H9 (cell line): Measurements from ENCODE around the gene CDC16. TPM values are rescaled to one million over a fixed set of nuclear protein-coding genes. Genes with fewer than 3 reads are reported as not detected.
A peak's percentile ranks its signal among the peaks of the same experiment; 100 is the strongest.

Source experiments
- DNase-seq: peaks from one replicate; pipeline ENCODE4 v3.0.0-alpha.2; 2017
- H2AFZ ChIP-seq: one replicate; pipeline ENCODE4 v1.6.1; 2013; ENCODE audit warnings: mild to moderate bottlenecking, low read length, control low read depth, moderate library complexity
- H2AK5ac ChIP-seq: 2 replicates; pipeline ENCODE4 v1.6.1; 2013; ENCODE audit warnings: low read length, control low read depth, mixed read lengths; ENCODE audit not compliant: insufficient read length
- H2BK120ac ChIP-seq: one replicate; pipeline ENCODE4 v1.6.1; 2013; ENCODE audit warnings: low read depth, mild to moderate bottlenecking, low read length, control low read depth, inconsistent platforms; ENCODE audit not compliant: poor library complexity, severe bottlenecking
- H2BK12ac ChIP-seq: 2 replicates; pipeline ENCODE4 v1.6.1; 2013; ENCODE audit warnings: low read length, control low read depth, mixed read lengths, low read depth; ENCODE audit not compliant: insufficient read length
- H2BK15ac ChIP-seq: 2 replicates; pipeline ENCODE4 v1.6.1; 2013; ENCODE audit warnings: low read depth, low read length, control low read depth
- H2BK20ac ChIP-seq: one replicate; pipeline ENCODE4 v1.6.1; 2013; ENCODE audit warnings: low read depth, mild to moderate bottlenecking, low read length, control low read depth, inconsistent platforms; ENCODE audit not compliant: poor library complexity, severe bottlenecking
- H2BK5ac ChIP-seq: 2 replicates; pipeline ENCODE4 v1.6.1; 2013; ENCODE audit warnings: low read length, control low read depth, mixed read lengths; ENCODE audit not compliant: insufficient read length
- H3K14ac ChIP-seq: 2 replicates; pipeline ENCODE4 v1.6.1; 2013; ENCODE audit warnings: low read length, control low read depth; ENCODE audit not compliant: insufficient read depth
- H3K18ac ChIP-seq: 2 replicates; pipeline ENCODE4 v1.6.1; 2013; ENCODE audit warnings: low read depth, mild to moderate bottlenecking, mixed read lengths, low read length, control low read depth; ENCODE audit not compliant: insufficient read length
- H3K23ac ChIP-seq: 2 replicates; pipeline ENCODE4 v1.6.1; 2013; ENCODE audit warnings: low read length, control low read depth, mixed read lengths, low read depth; ENCODE audit not compliant: insufficient read length
- H3K23me2 ChIP-seq: 2 replicates; pipeline ENCODE4 v1.6.1; 2013; ENCODE audit warnings: low read depth, mild to moderate bottlenecking, mixed read lengths, low read length, control low read depth; ENCODE audit not compliant: insufficient read length, poor library complexity, severe bottlenecking
- H3K27ac ChIP-seq: 2 replicates; pipeline ENCODE4 v1.5.1; 2013; ENCODE audit warnings: low read length, control low read depth, mixed read lengths, low read depth; ENCODE audit not compliant: insufficient read length
- H3K27me3 ChIP-seq: 2 replicates; pipeline ENCODE4 v1.6.1; 2013; ENCODE audit warnings: low read length, control low read depth, inconsistent platforms; ENCODE audit not compliant: insufficient read depth
- H3K4ac ChIP-seq: 2 replicates; pipeline ENCODE4 v1.6.1; 2013; ENCODE audit warnings: low read depth, mild to moderate bottlenecking, control low read depth, inconsistent platforms, low read length, moderate library complexity
- H3K4me1 ChIP-seq: 2 replicates; pipeline ENCODE4 v1.6.1; 2013; ENCODE audit warnings: low read length, control low read depth, inconsistent platforms; ENCODE audit not compliant: insufficient read depth
- H3K4me2 ChIP-seq: 2 replicates; pipeline ENCODE4 v1.6.1; 2013; ENCODE audit warnings: low read length, control low read depth, mixed read lengths; ENCODE audit not compliant: insufficient read length, insufficient read depth
- H3K56ac ChIP-seq: 2 replicates; pipeline ENCODE4 v1.6.1; 2013; ENCODE audit warnings: low read depth, mild to moderate bottlenecking, mixed read lengths, low read length, control low read depth; ENCODE audit not compliant: insufficient read length
- H3K79me1 ChIP-seq: 2 replicates; pipeline ENCODE4 v1.6.1; 2013; ENCODE audit warnings: low read depth, mild to moderate bottlenecking, moderate library complexity, low read length, control low read depth, inconsistent platforms; ENCODE audit not compliant: insufficient read depth, poor library complexity, severe bottlenecking
- H3K79me2 ChIP-seq: 2 replicates; pipeline ENCODE4 v1.6.1; 2013; ENCODE audit warnings: low read length, control low read depth, inconsistent platforms; ENCODE audit not compliant: insufficient read depth
- H3K9ac ChIP-seq: 2 replicates; pipeline ENCODE4 v1.6.1; 2013; ENCODE audit warnings: low read length, control low read depth, mixed read lengths; ENCODE audit not compliant: insufficient read length; ENCODE audit errors: extremely low read depth
- H3K9me3 ChIP-seq: one replicate; pipeline ENCODE4 v1.6.1; 2013; ENCODE audit warnings: low read depth, low read length, inconsistent platforms; ENCODE audit not compliant: control insufficient read depth
- H3T11ph ChIP-seq: one replicate; pipeline ENCODE4 v1.6.1; 2013; ENCODE audit warnings: mild to moderate bottlenecking, low read length, control low read depth, inconsistent platforms
- H4K20me1 ChIP-seq: one replicate; pipeline ENCODE4 v1.6.1; 2013; ENCODE audit not compliant: control insufficient read depth, insufficient read length, insufficient read depth
- H4K5ac ChIP-seq: 2 replicates; pipeline ENCODE4 v1.6.1; 2013; ENCODE audit warnings: low read depth, mild to moderate bottlenecking, mixed read lengths, low read length, control low read depth; ENCODE audit not compliant: insufficient read length
- H4K8ac ChIP-seq: replicated peaks from 2 replicates; pipeline ENCODE4 v1.6.1; 2013; ENCODE audit warnings: low read length, control low read depth, mixed read lengths, low read depth; ENCODE audit not compliant: insufficient read length
- H4K91ac ChIP-seq: 2 replicates; pipeline ENCODE4 v1.6.1; 2013; ENCODE audit warnings: low read depth, mild to moderate bottlenecking, moderate library complexity, mixed read lengths, low read length, control low read depth; ENCODE audit not compliant: insufficient read length
- H3K27ac Mint-ChIP-seq, 3 experiments: 2 replicates in 2 of 3; 3 replicates in 1 of 3; pipeline ENCODE4 v1.8.0; 2020 to 2021; ENCODE audit warnings: mixed read lengths in 3 of 3, mild to moderate bottlenecking in 1 of 3, moderate library complexity in 1 of 3
- H3K27me3 Mint-ChIP-seq: 2 replicates; pipeline ENCODE4 v1.8.0; 2021; ENCODE audit warnings: low read depth, mild to moderate bottlenecking, moderate library complexity, mixed read lengths
- H3K36me3 Mint-ChIP-seq, 3 experiments: 2 replicates in 2 of 3; 3 replicates in 1 of 3; pipeline ENCODE4 v1.8.0; 2020 to 2021; ENCODE audit warnings: low read depth in 3 of 3, mixed read lengths in 3 of 3; ENCODE audit not compliant: insufficient read depth in 1 of 3
- H3K4me1 Mint-ChIP-seq, 2 experiments: 2 replicates each; pipeline ENCODE4 v1.8.0; 2020; ENCODE audit warnings: mixed read lengths in 2 of 2
- H3K4me3 Mint-ChIP-seq, 2 experiments: 2 replicates in 1 of 2; 3 replicates in 1 of 2; pipeline ENCODE4 v1.8.0; 2020 to 2021; ENCODE audit warnings: mild to moderate bottlenecking in 2 of 2, mixed read lengths in 2 of 2, moderate library complexity in 1 of 2
- H3K9me3 Mint-ChIP-seq, 2 experiments: 2 replicates in 1 of 2; 3 replicates in 1 of 2; pipeline ENCODE4 v1.8.0; 2020; ENCODE audit warnings: mild to moderate bottlenecking in 2 of 2, mixed read lengths in 2 of 2, moderate library complexity in 1 of 2
- WGBS: extraction: QIAGEN DNeasy Blood & Tissue Kit; methylation state at CpG from one replicate; pipeline ENCODE4 v1.1.7; 2013; ENCODE audit warnings: missing lambda C conversion rate, low lambda C conversion rate, mixed read lengths; ENCODE audit not compliant: insufficient read length; ENCODE audit errors: extremely low coverage; 5-methylcytosine and 5-hydroxymethylcytosine counted together
- total RNA-seq: library from RNA; stranded (reverse); gene quantifications from 2 replicates; pipeline ENCODE4 v1.2.1, GENCODE V29; 2021
- TF ChIP-seq, protein P1 (sequence below): fragments of 200-600 bp; sonication (generic); conservative IDR thresholded peaks from 3 replicates; pipeline ENCODE4 v1.8.0; 2021; ENCODE audit warnings: antibody characterized with exemption, mild to moderate bottlenecking

The CDC16 gene
- total RNA-seq, 1 experiment from 2014 or later: 91.9 TPM

DNA sequence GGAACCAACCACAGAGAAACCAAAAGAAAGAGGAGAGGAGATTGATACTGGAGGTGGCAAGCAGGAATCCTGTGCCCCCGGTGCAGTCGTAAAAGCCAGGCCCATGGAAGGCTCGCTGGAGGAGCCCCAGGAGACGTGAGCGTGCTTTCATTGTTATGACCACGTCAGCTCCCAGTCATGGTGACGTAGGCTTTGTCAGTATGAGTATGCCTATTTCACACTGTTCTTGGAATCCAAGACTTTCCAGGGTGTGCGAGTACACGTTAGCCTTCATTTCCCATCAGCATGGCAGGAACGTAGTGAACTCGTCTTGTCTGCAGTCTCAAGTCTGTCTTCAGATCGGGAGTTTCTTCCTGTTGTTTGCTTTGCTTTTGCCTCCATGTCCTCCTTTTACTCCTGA, 64.2 kb downstream of the CDC16 start:
- Histone ChIP-seq H4K91ac (no peak overlapping the region), H3K79me1 (no peaks in the 10 kb centered on the region), H3K4me2 (no peak overlapping the region), H4K5ac (no peak overlapping the region), H3K9ac (no peak overlapping the region), H2BK5ac (no peak overlapping the region), H3K23ac (no peak overlapping the region), H2BK120ac (no peak overlapping the region), H3K27me3 (no peaks in the 10 kb centered on the region), H3T11ph (no peak overlapping the region), H3K4me1 (no peaks in the 10 kb centered on the region), H3K9me3 (no peaks in the 10 kb centered on the region), H3K27ac (no peak overlapping the region), H3K14ac (no peak overlapping the region), H3K18ac (no peak overlapping the region), H3K56ac (no peak overlapping the region), H3K4ac (no peak overlapping the region), H2AK5ac (no peak overlapping the region), H2BK12ac (no peak overlapping the region), H3K79me2 (no peaks in the 10 kb centered on the region), H2BK15ac (no peak overlapping the region), H4K20me1 (no peaks in the 10 kb centered on the region), H4K8ac (no peak overlapping the region), H2BK20ac (no peak overlapping the region), H2AFZ (no peak overlapping the region), H3K23me2 (no peaks in the 10 kb centered on the region)
- no peaks in the 10 kb centered on the region for H3K9me3 Mint-ChIP-seq
- no peaks in the 10 kb centered on the region for H3K4me1 Mint-ChIP-seq
- H3K27me3 Mint-ChIP-seq: no peaks in the 10 kb centered on the region
- no peak for DNase-seq
- no CpG with 5 or more reads among the region's 12 CpGs for WGBS
- H3K36me3 Mint-ChIP-seq: peaks cover 39 to 85% (median 64%) of the 10 kb centered on the region in 3 experiments
- TF ChIP-seq, protein P1, sequence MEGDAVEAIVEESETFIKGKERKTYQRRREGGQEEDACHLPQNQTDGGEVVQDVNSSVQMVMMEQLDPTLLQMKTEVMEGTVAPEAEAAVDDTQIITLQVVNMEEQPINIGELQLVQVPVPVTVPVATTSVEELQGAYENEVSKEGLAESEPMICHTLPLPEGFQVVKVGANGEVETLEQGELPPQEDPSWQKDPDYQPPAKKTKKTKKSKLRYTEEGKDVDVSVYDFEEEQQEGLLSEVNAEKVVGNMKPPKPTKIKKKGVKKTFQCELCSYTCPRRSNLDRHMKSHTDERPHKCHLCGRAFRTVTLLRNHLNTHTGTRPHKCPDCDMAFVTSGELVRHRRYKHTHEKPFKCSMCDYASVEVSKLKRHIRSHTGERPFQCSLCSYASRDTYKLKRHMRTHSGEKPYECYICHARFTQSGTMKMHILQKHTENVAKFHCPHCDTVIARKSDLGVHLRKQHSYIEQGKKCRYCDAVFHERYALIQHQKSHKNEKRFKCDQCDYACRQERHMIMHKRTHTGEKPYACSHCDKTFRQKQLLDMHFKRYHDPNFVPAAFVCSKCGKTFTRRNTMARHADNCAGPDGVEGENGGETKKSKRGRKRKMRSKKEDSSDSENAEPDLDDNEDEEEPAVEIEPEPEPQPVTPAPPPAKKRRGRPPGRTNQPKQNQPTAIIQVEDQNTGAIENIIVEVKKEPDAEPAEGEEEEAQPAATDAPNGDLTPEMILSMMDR: no peak
- peak overlapping the region in 1 of 3 experiments; percentile 70; a peak in 2 of 7 replicates for H3K27ac Mint-ChIP-seq
- H3K4me3 Mint-ChIP-seq: no peak overlapping the region
